Gastroesophageal sphincter (tissue), 4 donors: ENCODE measurements around the gene LDLRAD4. TPM values are rescaled to one million over a fixed set of nuclear protein-coding genes. Genes with fewer than 3 reads are reported as not detected.

Experiments
- ATAC-seq: fragments of 150-250 bp; one replicate; pipeline ENCODE4 v1.9.1; 2016; ENCODE audit warnings: mild to moderate bottlenecking, moderate library complexity
- H3K27ac ChIP-seq, 4 donors: fragments of 200-600 bp; sonication (generic) in 3 of 4; 1 replicate in 3 of 4; 2 replicates in 1 of 4; pipeline ENCODE4 v1.5.1; 2016 to 2019
- H3K27me3 ChIP-seq: fragments of 200-600 bp; sonication (generic); one replicate; pipeline ENCODE4 v1.5.1; 2019
- H3K36me3 ChIP-seq, 2 donors: fragments of 200-600 bp; sonication (generic); one replicate each; pipeline ENCODE4 v1.5.1; 2019; ENCODE audit warnings: control low read depth in 1 of 2
- H3K4me1 ChIP-seq, 3 donors: fragments of 200-600 bp; sonication (generic); 1 replicate in 2 of 3; 2 replicates in 1 of 3; pipeline ENCODE4 v1.5.1; 2016 to 2019; ENCODE audit warnings: control low read depth in 2 of 3
- H3K4me3 ChIP-seq, 2 donors: fragments of 200-600 bp; sonication (generic); one replicate each; pipeline ENCODE4 v1.5.1; 2019; ENCODE audit warnings: mild to moderate bottlenecking in 1 of 2, moderate library complexity in 1 of 2
- H3K9me3 ChIP-seq, 3 donors: fragments of 200-600 bp; sonication (generic); one replicate each; pipeline ENCODE4 v1.5.1; 2017 to 2019; ENCODE audit warnings: control low read depth in 2 of 3
- EP300 ChIP-seq: sonication (generic); formaldehyde crosslinking; IDR thresholded peaks from one replicate; pipeline ENCODE4 v1.6.1; 2017; ENCODE audit warnings: antibody characterized with exemption, mild to moderate bottlenecking
- POLR2A ChIP-seq, 2 donors: fragments of 450-650 bp; IDR thresholded peaks; one replicate each; pipeline ENCODE4 v1.6.1; 2017; ENCODE audit warnings: antibody characterized with exemption in 2 of 2, mild to moderate bottlenecking in 2 of 2, moderate library complexity in 1 of 2
- POLR2AphosphoS5 ChIP-seq: sonication (generic); formaldehyde crosslinking; IDR thresholded peaks from one replicate; pipeline ENCODE4 v1.6.1; 2017; ENCODE audit warnings: antibody characterized with exemption
- WGBS, 2 donors: methylation state at CpG; one replicate each; pipeline ENCODE4 v1.1.5; 2018; ENCODE audit warnings: low coverage in 1 of 2; 5-methylcytosine and 5-hydroxymethylcytosine counted together
- total RNA-seq, 4 donors: library from RNA; depleted of rRNA; stranded (reverse); fragments of >200 nt; gene quantifications; one replicate each; pipeline ENCODE4 v1.1.0, GENCODE V29; 2016
- TF ChIP-seq, protein P1 (sequence below), 4 experiments: fragments of 200-600 bp in 2 of 4; fragments of 450-650 bp in 2 of 4; sonication (generic) in 1 of 4; IDR thresholded peaks; one replicate each; pipeline ENCODE4 v1.5.1; 2017 to 2019; ENCODE audit warnings: antibody characterized with exemption in 4 of 4, mild to moderate bottlenecking in 2 of 4, moderate library complexity in 2 of 4

Gene LDLRAD4
- total RNA-seq, 4 donors from 2014 or later = 28.1 to 85.9 (median 55.2) TPM

DNA sequence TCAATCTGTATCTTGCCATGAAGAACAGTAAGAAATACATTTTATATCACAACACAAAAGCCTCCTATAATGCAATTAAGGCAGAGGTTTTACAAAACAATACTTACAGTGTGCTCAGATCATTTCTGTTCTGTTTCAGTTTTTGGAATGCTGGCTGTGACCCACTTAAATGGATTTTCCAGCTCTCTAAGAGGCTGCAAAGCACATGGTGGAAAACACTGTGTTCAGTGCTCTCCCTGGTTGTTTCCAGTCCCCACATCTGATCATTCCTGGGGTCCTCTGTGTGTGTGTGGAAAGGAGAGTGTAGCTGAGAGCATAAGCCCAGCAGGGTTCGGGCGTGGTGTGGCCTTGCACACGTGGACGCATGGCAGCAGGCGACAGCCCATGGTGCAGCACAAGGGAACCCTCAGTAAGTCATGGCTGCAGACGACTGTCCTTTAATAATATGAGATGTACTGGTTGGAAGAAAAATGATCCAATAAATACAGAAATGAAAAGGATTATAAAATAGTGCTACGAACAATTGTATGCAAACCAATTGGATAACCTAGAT is 412.2 kb downstream of the LDLRAD4 start:
- WGBS, 2 donors = 70 to 83% methylated on average over 2 to 7 of the region's 7 CpGs
- H3K4me1 ChIP-seq = peaks cover 0 to 24% (median 0%) of the 10 kb centered on the region in 3 donors
- no peaks in the 10 kb centered on the region for H3K36me3 ChIP-seq
- ATAC-seq = no peak
- H3K27ac ChIP-seq = no peak overlapping the region
- no peak for TF ChIP-seq POLR2A (IDR thresholded peaks at IDR 0.05)
- no peaks in the 10 kb centered on the region for H3K27me3 ChIP-seq
- H3K4me3 ChIP-seq = no peak overlapping the region
- H3K9me3 ChIP-seq = no peaks in the 10 kb centered on the region

DNA sequence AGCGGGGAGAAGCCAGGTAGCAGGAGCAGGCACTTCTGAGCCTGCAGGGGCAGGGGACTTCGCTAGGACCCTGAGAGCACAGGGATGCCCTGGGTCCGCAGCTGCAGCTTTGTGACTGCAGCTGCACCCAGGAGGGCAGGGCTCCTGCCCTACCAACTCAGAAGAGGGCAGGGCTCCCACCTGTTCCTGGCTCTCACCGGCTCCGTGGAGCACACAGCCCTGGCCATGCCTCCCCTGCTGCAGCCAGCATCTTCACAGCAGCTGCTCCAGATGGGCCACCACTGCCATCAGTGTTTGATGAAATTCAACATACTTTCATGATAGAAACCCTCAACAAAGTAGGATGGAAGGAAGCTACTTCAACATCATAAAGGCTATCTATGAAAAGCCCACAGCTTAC is 415.1 kb downstream of the LDLRAD4 start:
- Histone ChIP-seq H3K9me3 (no peaks in the 10 kb centered on the region), H3K36me3 (no peaks in the 10 kb centered on the region), H3K27ac (no peak overlapping the region), H3K27me3 (no peaks in the 10 kb centered on the region), H3K4me3 (no peak overlapping the region), H3K4me1 (peaks cover 0 to 16% (median 0%) of the 10 kb centered on the region in 3 donors)
- ATAC-seq = no peak
- TF ChIP-seq, protein P1, sequence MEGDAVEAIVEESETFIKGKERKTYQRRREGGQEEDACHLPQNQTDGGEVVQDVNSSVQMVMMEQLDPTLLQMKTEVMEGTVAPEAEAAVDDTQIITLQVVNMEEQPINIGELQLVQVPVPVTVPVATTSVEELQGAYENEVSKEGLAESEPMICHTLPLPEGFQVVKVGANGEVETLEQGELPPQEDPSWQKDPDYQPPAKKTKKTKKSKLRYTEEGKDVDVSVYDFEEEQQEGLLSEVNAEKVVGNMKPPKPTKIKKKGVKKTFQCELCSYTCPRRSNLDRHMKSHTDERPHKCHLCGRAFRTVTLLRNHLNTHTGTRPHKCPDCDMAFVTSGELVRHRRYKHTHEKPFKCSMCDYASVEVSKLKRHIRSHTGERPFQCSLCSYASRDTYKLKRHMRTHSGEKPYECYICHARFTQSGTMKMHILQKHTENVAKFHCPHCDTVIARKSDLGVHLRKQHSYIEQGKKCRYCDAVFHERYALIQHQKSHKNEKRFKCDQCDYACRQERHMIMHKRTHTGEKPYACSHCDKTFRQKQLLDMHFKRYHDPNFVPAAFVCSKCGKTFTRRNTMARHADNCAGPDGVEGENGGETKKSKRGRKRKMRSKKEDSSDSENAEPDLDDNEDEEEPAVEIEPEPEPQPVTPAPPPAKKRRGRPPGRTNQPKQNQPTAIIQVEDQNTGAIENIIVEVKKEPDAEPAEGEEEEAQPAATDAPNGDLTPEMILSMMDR (IDR thresholded peaks at IDR 0.05) = no peak
- no peak for TF ChIP-seq EP300
- no peak for TF ChIP-seq POLR2AphosphoS5
- no peak for TF ChIP-seq POLR2A (IDR thresholded peaks at IDR 0.05)
- WGBS, 2 donors = no CpG with 5 or more reads among the region's 5 CpGs

DNA sequence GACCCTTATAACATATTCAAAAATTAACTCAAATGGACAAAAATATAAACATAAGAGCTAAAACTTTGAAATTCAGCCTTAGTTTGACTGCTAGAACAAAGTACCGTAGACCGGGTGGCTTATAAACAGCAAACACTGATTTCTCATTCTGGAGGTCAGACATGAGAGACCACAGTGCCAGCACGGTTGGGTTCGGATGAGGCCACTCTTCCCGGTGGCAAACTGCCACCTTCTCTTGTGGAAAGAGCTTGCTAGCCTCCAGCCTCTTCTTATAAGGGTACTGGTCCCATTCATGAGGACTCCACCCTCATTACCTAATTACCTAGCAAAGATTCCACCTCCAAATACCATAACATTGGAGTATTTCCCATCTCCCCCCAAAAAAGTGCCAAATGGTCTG is 416.5 kb downstream of the LDLRAD4 start:
- TF ChIP-seq EP300 (no peak), POLR2AphosphoS5 (no peak), POLR2A (IDR thresholded peaks at IDR 0.05) (no peak)
- TF ChIP-seq, protein P1 (IDR thresholded peaks at IDR 0.05) = no peak
- WGBS, 2 donors = 40 to 61% methylated on average over 5 of the region's 5 CpGs
- no peak for ATAC-seq
- no peak overlapping the region for H3K4me3 ChIP-seq
- no peaks in the 10 kb centered on the region for H3K27me3 ChIP-seq
- peaks cover 0 to 6% (median 0%) of the 10 kb centered on the region in 3 donors for H3K4me1 ChIP-seq
- no peaks in the 10 kb centered on the region for H3K36me3 ChIP-seq
- H3K27ac ChIP-seq = no peak overlapping the region
- H3K9me3 ChIP-seq = no peaks in the 10 kb centered on the region

DNA sequence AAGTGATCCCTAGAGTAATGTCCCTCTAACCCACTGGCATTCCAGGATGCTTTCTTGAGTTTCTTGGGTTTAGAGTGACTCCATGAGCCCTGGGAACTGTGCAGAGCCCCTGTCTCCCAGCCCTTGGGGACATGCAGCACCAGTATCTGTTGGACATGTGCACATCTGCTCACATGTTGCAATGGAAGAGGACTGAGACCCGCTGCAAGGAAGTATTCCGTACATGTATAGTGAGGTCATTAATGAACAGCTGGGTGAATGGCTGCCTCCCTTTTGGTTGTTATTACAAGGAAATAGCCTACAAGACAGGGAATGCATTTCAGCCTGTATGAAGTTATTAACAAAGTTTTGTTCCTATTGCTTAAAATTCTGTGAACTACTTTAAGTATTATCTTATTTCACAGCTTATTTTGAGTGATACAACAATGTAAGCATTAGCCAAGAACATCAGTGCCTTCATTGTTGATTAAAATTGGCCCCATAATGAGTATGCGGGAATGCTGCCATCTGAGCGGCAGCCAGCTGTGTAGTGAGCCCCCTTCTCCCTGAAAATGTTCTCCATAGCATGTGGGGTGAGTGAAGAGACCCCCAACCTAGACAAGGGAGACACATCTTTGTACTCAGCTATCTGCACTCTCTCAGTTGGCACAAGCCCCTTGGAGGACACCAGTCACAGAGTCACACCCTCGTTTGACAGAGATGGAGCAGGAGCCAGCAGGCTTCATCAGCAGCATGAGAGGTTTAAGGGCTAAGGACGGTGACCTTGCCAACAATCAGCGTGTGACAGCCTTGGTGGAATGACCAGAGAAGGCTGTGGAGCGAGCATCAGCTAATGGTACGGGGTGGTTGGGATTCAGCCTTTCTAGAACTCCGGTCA is 420.4 kb downstream of the LDLRAD4 start:
- 67 to 100% methylated on average over 2 to 5 of the region's 10 CpGs for WGBS, 2 donors
- TF ChIP-seq, protein P1 (IDR thresholded peaks at IDR 0.05) = no peak
- TF ChIP-seq EP300 (no peak), POLR2AphosphoS5 (no peak), POLR2A (IDR thresholded peaks at IDR 0.05) (no peak)
- Histone ChIP-seq H3K27me3 (no peaks in the 10 kb centered on the region), H3K27ac (no peak overlapping the region), H3K36me3 (no peaks in the 10 kb centered on the region), H3K9me3 (no peaks in the 10 kb centered on the region), H3K4me1 (peaks cover 0 to 30% (median 11%) of the 10 kb centered on the region in 3 donors), H3K4me3 (no peak overlapping the region)
- no peak for ATAC-seq

DNA sequence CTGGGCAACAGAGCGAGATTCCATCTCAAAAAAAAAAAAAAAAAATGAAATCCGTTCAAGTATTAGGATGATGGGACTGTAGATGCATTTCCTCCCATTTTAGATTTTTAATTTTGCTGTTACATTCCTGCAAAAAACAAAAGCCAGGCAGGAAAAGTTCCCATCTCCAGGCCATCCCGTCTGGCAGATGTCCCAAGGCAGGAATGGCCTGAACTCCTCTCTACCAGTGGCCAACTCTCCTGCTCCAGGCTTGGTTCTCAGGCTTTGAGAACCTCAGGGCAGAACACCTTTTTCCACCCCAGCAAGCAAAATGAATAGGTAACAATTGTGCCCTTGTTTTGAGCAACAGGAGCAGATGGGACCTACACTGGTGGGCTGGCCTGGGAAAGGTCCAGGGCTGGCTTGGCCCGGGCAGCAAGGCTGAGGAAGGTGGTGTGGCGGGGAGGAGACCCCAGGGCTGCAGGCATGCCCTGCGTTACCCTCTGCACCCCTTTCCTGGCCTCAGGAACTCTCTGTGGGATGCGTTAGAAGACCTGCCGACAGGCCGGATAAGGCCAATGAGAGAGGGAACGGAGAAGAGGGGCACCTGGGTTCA is 421.8 kb downstream of the LDLRAD4 start:
- Histone ChIP-seq H3K27ac (no peak overlapping the region), H3K9me3 (no peaks in the 10 kb centered on the region), H3K4me3 (no peak overlapping the region), H3K4me1 (peaks cover 0 to 25% (median 11%) of the 10 kb centered on the region in 3 donors), H3K36me3 (peaks cover 0 to 8% of the 10 kb centered on the region in 2 donors), H3K27me3 (no peaks in the 10 kb centered on the region)
- 79 to 86% methylated on average over 2 to 7 of the region's 10 CpGs for WGBS, 2 donors
- no peak for TF ChIP-seq EP300
- no peak for TF ChIP-seq POLR2AphosphoS5
- TF ChIP-seq, protein P1 (IDR thresholded peaks at IDR 0.05) = no peak
- no peak for TF ChIP-seq POLR2A (IDR thresholded peaks at IDR 0.05)
- ATAC-seq = no peak
